ENCODE measurements around the gene ZBTB1. TPM values are rescaled to one million over a fixed set of nuclear protein-coding genes. Genes with fewer than 3 reads are reported as not detected.
"Not testable (repeated sequence)": the region's sequence is repeated elsewhere in the genome, so short reads cannot be mapped to it uniquely, and the experiment has no call there.

The ZBTB1 gene
- total and polyA plus RNA-seq, 2 donors (not counting 1 experiment from before 2014, with no cell fraction given): 52.8 to 108 TPM

DNA sequence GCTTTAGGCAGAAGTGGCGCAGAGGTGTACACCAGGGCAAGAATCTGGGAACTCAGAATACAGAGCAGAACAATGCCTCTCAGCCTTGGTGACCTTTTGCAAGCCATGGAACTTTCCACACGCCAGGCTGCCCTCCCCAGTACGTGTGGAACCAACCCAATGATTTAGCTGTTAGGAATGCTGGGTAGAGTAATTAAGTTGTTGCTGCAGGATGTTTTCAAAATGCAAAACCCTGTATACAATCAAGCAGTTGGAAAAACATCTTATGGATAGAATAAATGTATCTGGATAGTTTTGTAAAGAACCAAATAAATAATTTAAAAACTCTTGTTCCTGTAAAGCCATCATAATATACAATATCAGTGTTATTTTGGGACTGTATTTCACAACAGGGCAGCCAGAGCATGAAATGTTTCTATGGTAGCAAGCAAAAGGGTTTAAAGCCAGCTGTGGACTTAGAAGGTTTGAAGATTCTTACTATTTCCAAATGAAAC, 64.6 kb downstream of the ZBTB1 start:
- Mint-ChIP-seq H3K4me3 (no peak overlapping the region), H3K27me3 (peaks cover 7% of the 10 kb centered on the region), H3K4me1 (no peaks in the 10 kb centered on the region), H3K27ac (no peak overlapping the region), H3K9me3 (ENCODE audit: insufficient read depth) (no peaks in the 10 kb centered on the region)
- ChIA-PET POLR2A (no interaction called here), CTCF (no interaction called here)
- TF ChIP-seq EZH2 (IDR thresholded peaks at IDR 0.05; ENCODE audit: borderline replicate concordance, insufficient read depth, low read depth, low read length, poor library complexity, severe bottlenecking): no peak
- TF ChIP-seq, protein P1, sequence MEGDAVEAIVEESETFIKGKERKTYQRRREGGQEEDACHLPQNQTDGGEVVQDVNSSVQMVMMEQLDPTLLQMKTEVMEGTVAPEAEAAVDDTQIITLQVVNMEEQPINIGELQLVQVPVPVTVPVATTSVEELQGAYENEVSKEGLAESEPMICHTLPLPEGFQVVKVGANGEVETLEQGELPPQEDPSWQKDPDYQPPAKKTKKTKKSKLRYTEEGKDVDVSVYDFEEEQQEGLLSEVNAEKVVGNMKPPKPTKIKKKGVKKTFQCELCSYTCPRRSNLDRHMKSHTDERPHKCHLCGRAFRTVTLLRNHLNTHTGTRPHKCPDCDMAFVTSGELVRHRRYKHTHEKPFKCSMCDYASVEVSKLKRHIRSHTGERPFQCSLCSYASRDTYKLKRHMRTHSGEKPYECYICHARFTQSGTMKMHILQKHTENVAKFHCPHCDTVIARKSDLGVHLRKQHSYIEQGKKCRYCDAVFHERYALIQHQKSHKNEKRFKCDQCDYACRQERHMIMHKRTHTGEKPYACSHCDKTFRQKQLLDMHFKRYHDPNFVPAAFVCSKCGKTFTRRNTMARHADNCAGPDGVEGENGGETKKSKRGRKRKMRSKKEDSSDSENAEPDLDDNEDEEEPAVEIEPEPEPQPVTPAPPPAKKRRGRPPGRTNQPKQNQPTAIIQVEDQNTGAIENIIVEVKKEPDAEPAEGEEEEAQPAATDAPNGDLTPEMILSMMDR (IDR thresholded peaks at IDR 0.05): no peak
- Histone ChIP-seq H3K4me2 (replicated peaks; ENCODE audit: low read depth, low read length, poor library complexity, severe bottlenecking) (no peak overlapping the region), H3K9ac (ENCODE audit: low read length) (no peak overlapping the region), H3K79me2 (ENCODE audit: control insufficient read depth, insufficient read depth, low read length) (no peaks in the 10 kb centered on the region), H3K9me3 (ENCODE audit: control extremely low read depth in 1 of 3, control insufficient read depth in 2 of 3, insufficient read depth in 1 of 3, low read length in 2 of 3) (no peaks in the 10 kb centered on the region), H3K36me3 (replicated peaks in 1 of 2; ENCODE audit: control extremely low read depth in 1 of 2, control insufficient read depth in 1 of 2, extremely low read depth in 1 of 2, insufficient read depth in 2 of 2, low read length in 1 of 2) (no peaks in the 10 kb centered on the region), H3K27me3 (replicated peaks in 1 of 4; ENCODE audit: control extremely low read depth in 1 of 4, control insufficient read depth in 3 of 4, insufficient read depth in 4 of 4, low read length in 3 of 4) (no peaks in the 10 kb centered on the region), H3K4me3 (ENCODE audit: control extremely low read depth in 1 of 5, extremely low read depth in 1 of 5, insufficient read depth in 1 of 5, low read depth in 2 of 5, low read length in 4 of 5) (no peak overlapping the region), H3K27ac (ENCODE audit: low read length in 2 of 2) (no peak overlapping the region), H3K4me1 (ENCODE audit: control insufficient read depth in 2 of 2, insufficient read depth in 2 of 2, low read length in 2 of 2) (no peaks in the 10 kb centered on the region), H2AFZ (ENCODE audit: insufficient read depth, low read depth, low read length, poor library complexity, severe bottlenecking) (no peak overlapping the region), H4K20me1 (ENCODE audit: control insufficient read depth, insufficient read depth, low read length, poor library complexity, severe bottlenecking) (no peaks in the 10 kb centered on the region)
- no peak for DNase-seq
- intact Hi-C loops (cut with micrococcal nuclease): no loop called here
- 80% methylated on average over 1 of the region's 3 CpGs for WGBS (ENCODE audit: insufficient coverage)
- no peak for ATAC-seq (ENCODE audit: low read depth)

DNA sequence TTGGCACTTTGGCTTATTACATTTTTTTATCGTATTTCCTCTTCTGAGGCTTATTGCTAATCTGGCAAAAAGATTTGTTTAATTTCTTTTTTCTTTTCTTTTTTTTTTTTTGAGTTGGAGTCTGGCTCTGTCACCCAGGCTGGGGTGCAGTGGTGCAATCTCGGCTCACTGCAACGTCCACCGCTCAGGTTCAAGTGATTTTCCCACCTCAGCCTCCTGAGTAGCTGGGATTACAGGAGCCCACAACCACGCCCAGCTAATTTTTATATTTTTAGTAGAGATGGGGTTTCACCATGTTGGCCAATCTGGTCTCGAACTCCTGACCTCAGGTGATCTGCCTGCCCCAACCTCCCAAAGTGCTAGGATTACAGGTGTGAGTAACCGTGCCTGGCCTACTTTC, 65.1 kb downstream of the ZBTB1 start:
- H3K36me3 ChIP-seq (replicated peaks in 1 of 2; ENCODE audit: control extremely low read depth in 1 of 2, control insufficient read depth in 1 of 2, extremely low read depth in 1 of 2, insufficient read depth in 2 of 2, low read length in 1 of 2); H3K27me3 ChIP-seq (replicated peaks in 1 of 4; ENCODE audit: control extremely low read depth in 1 of 4, control insufficient read depth in 3 of 4, insufficient read depth in 4 of 4, low read length in 3 of 4); H3K27ac Mint-ChIP-seq; H4K20me1 ChIP-seq (ENCODE audit: control insufficient read depth, insufficient read depth, low read length, poor library complexity, severe bottlenecking); DNase-seq; POLR2A ChIA-PET; H3K9me3 Mint-ChIP-seq (ENCODE audit: insufficient read depth); ATAC-seq (ENCODE audit: low read depth); H2AFZ ChIP-seq (ENCODE audit: insufficient read depth, low read depth, low read length, poor library complexity, severe bottlenecking); CTCF ChIA-PET; H3K27me3 Mint-ChIP-seq; H3K4me2 ChIP-seq (replicated peaks; ENCODE audit: low read depth, low read length, poor library complexity, severe bottlenecking); H3K9ac ChIP-seq (ENCODE audit: low read length); H3K4me1 ChIP-seq (ENCODE audit: control insufficient read depth in 2 of 2, insufficient read depth in 2 of 2, low read length in 2 of 2); intact Hi-C loops (cut with micrococcal nuclease); H3K79me2 ChIP-seq (ENCODE audit: control insufficient read depth, insufficient read depth, low read length); H3K4me3 Mint-ChIP-seq; H3K27ac ChIP-seq (ENCODE audit: low read length in 2 of 2); H3K4me1 Mint-ChIP-seq; H3K9me3 ChIP-seq (ENCODE audit: control extremely low read depth in 1 of 3, control insufficient read depth in 2 of 3, insufficient read depth in 1 of 3, low read length in 2 of 3); H3K4me3 ChIP-seq (ENCODE audit: control extremely low read depth in 1 of 5, extremely low read depth in 1 of 5, insufficient read depth in 1 of 5, low read depth in 2 of 5, low read length in 4 of 5): not testable (repeated sequence)
- 97% methylated on average over 6 of the region's 7 CpGs for WGBS (ENCODE audit: insufficient coverage)

Data from B cell (primary cell).